ENCODE data around the gene TVP23B. TPM values are rescaled to one million over a fixed set of nuclear protein-coding genes. Genes with fewer than 3 reads are reported as not detected.
"Not testable (repeated sequence)": the region's sequence is repeated elsewhere in the genome, so short reads cannot be mapped to it uniquely, and the experiment has no call there.

TVP23B gene
- total RNA-seq, 1 donor from 2014 or later: 50.1 TPM

- TF ChIP-seq CTCF (IDR thresholded peaks at IDR 0.05): peak; percentile 25
- not testable (repeated sequence) for H3K36me3 Mint-ChIP-seq (ENCODE audit: low read depth); DNase-seq (ENCODE audit: low spot score); H3K9me3 Mint-ChIP-seq (ENCODE audit: low read depth); H3K27ac Mint-ChIP-seq (ENCODE audit: unreplicated experiment); H3K27me3 Mint-ChIP-seq (ENCODE audit: low read depth); H3K4me1 Mint-ChIP-seq (ENCODE audit: low read depth); H3K4me3 Mint-ChIP-seq (ENCODE audit: unreplicated experiment)
These were observed 27.1 kb upstream of the TVP23B start for GRCh38 chr17:18753829-18754409.

GRCh38 chr17:18755969-18756368 lies 25.0 kb upstream of the TVP23B start:
- H3K4me3 Mint-ChIP-seq (ENCODE audit: unreplicated experiment); H3K27me3 Mint-ChIP-seq (ENCODE audit: low read depth); H3K9me3 Mint-ChIP-seq (ENCODE audit: low read depth); H3K36me3 Mint-ChIP-seq (ENCODE audit: low read depth); DNase-seq (ENCODE audit: low spot score); H3K4me1 Mint-ChIP-seq (ENCODE audit: low read depth): not testable (repeated sequence)
- peak overlapping the region; percentile 49 for H3K27ac Mint-ChIP-seq (ENCODE audit: unreplicated experiment)

GRCh38 chr17:18757368-18758044 lies 23.5 kb upstream of the TVP23B start:
- not testable (repeated sequence) for H3K27ac Mint-ChIP-seq (ENCODE audit: unreplicated experiment); H3K27me3 Mint-ChIP-seq (ENCODE audit: low read depth); H3K36me3 Mint-ChIP-seq (ENCODE audit: low read depth); H3K4me3 Mint-ChIP-seq (ENCODE audit: unreplicated experiment); DNase-seq (ENCODE audit: low spot score); H3K4me1 Mint-ChIP-seq (ENCODE audit: low read depth); H3K9me3 Mint-ChIP-seq (ENCODE audit: low read depth)

- not testable (repeated sequence) for H3K9me3 Mint-ChIP-seq (ENCODE audit: low read depth); H3K27me3 Mint-ChIP-seq (ENCODE audit: low read depth); DNase-seq (ENCODE audit: low spot score); H3K4me1 Mint-ChIP-seq (ENCODE audit: low read depth); H3K4me3 Mint-ChIP-seq (ENCODE audit: unreplicated experiment); H3K36me3 Mint-ChIP-seq (ENCODE audit: low read depth); H3K27ac Mint-ChIP-seq (ENCODE audit: unreplicated experiment)
These were observed 22.6 kb upstream of the TVP23B start for GRCh38 chr17:18758344-18758743.

- not testable (repeated sequence) for H3K27me3 Mint-ChIP-seq (ENCODE audit: low read depth); H3K4me3 Mint-ChIP-seq (ENCODE audit: unreplicated experiment); H3K27ac Mint-ChIP-seq (ENCODE audit: unreplicated experiment); DNase-seq (ENCODE audit: low spot score); H3K36me3 Mint-ChIP-seq (ENCODE audit: low read depth); H3K4me1 Mint-ChIP-seq (ENCODE audit: low read depth); H3K9me3 Mint-ChIP-seq (ENCODE audit: low read depth)
These were observed 20.8 kb upstream of the TVP23B start for GRCh38 chr17:18760221-18760620.

GRCh38 chr17:18770572-18770971 lies 10.4 kb upstream of the TVP23B start:
- not testable (repeated sequence) for H3K9me3 Mint-ChIP-seq (ENCODE audit: low read depth); DNase-seq (ENCODE audit: low spot score); H3K4me1 Mint-ChIP-seq (ENCODE audit: low read depth); H3K4me3 Mint-ChIP-seq (ENCODE audit: unreplicated experiment); H3K27ac Mint-ChIP-seq (ENCODE audit: unreplicated experiment); H3K27me3 Mint-ChIP-seq (ENCODE audit: low read depth); H3K36me3 Mint-ChIP-seq (ENCODE audit: low read depth)

GRCh38 chr17:18771066-18771465 lies 9.9 kb upstream of the TVP23B start:
- peak overlapping the region; percentile 5 for H3K27ac Mint-ChIP-seq (ENCODE audit: unreplicated experiment)
- H3K4me3 Mint-ChIP-seq (ENCODE audit: unreplicated experiment); H3K27me3 Mint-ChIP-seq (ENCODE audit: low read depth); DNase-seq (ENCODE audit: low spot score); H3K9me3 Mint-ChIP-seq (ENCODE audit: low read depth); H3K36me3 Mint-ChIP-seq (ENCODE audit: low read depth); H3K4me1 Mint-ChIP-seq (ENCODE audit: low read depth): not testable (repeated sequence)

- no peak for TF ChIP-seq CTCF (IDR thresholded peaks at IDR 0.05)
- no peak for DNase-seq (ENCODE audit: low spot score)
- Mint-ChIP-seq H3K4me3 (ENCODE audit: unreplicated experiment) (no peak overlapping the region), H3K9me3 (ENCODE audit: low read depth) (no peaks in the 10 kb centered on the region), H3K36me3 (ENCODE audit: low read depth) (no peaks in the 10 kb centered on the region), H3K27me3 (ENCODE audit: low read depth) (no peaks in the 10 kb centered on the region), H3K4me1 (ENCODE audit: low read depth) (peaks cover 8% of the 10 kb centered on the region), H3K27ac (ENCODE audit: unreplicated experiment) (no peak overlapping the region)
These were observed 8.5 kb upstream of the TVP23B start for GRCh38 chr17:18772471-18772870.

- not testable (repeated sequence) for H3K27me3 Mint-ChIP-seq (ENCODE audit: low read depth); H3K36me3 Mint-ChIP-seq (ENCODE audit: low read depth); DNase-seq (ENCODE audit: low spot score); H3K9me3 Mint-ChIP-seq (ENCODE audit: low read depth)
- H3K4me1 Mint-ChIP-seq (ENCODE audit: low read depth): peaks cover 22% of the 10 kb centered on the region
- peak overlapping the region; percentile 89 for H3K27ac Mint-ChIP-seq (ENCODE audit: unreplicated experiment)
- peak overlapping the region; percentile 71 for H3K4me3 Mint-ChIP-seq (ENCODE audit: unreplicated experiment)
These were observed 822 bp downstream of the TVP23B start for GRCh38 chr17:18781805-18782204.

GRCh38 chr17:18785933-18786332 lies 5.0 kb downstream of the TVP23B start:
- H3K36me3 Mint-ChIP-seq (ENCODE audit: low read depth); H3K4me3 Mint-ChIP-seq (ENCODE audit: unreplicated experiment); DNase-seq (ENCODE audit: low spot score); H3K27ac Mint-ChIP-seq (ENCODE audit: unreplicated experiment); H3K27me3 Mint-ChIP-seq (ENCODE audit: low read depth); H3K9me3 Mint-ChIP-seq (ENCODE audit: low read depth): not testable (repeated sequence)
- H3K4me1 Mint-ChIP-seq (ENCODE audit: low read depth): peaks cover 35% of the 10 kb centered on the region

- DNase-seq (ENCODE audit: low spot score); H3K9me3 Mint-ChIP-seq (ENCODE audit: low read depth); H3K27ac Mint-ChIP-seq (ENCODE audit: unreplicated experiment); H3K36me3 Mint-ChIP-seq (ENCODE audit: low read depth); H3K27me3 Mint-ChIP-seq (ENCODE audit: low read depth); H3K4me3 Mint-ChIP-seq (ENCODE audit: unreplicated experiment): not testable (repeated sequence)
- peaks cover 35% of the 10 kb centered on the region for H3K4me1 Mint-ChIP-seq (ENCODE audit: low read depth)
These were observed 5.9 kb downstream of the TVP23B start for GRCh38 chr17:18786890-18787289.

Data from chondrocyte (in vitro differentiated cells).